HCT116 (cell line): ENCODE results near the gene CCDC57. TPM values are rescaled to one million over a fixed set of nuclear protein-coding genes. Genes with fewer than 3 reads are reported as not detected.
A peak's percentile ranks its signal among the peaks of the same experiment; 100 is the strongest.

Experiments
- ATAC-seq: fragments of 200-7000 bp; cut with Tn5 transposase; 2 replicates; pipeline ENCODE4 v1.9.1; 2020; ENCODE audit warnings: mild to moderate bottlenecking, moderate library complexity
- BruUV-seq: library from RNA; stranded (reverse); fragments of 400-500 nt; replicated peaks from 2 replicates; lab custom pipeline; 2021; lab: Mats Ljungman, UMichigan
- CTCF ChIA-PET: fragments of 300-600 bp; sonication (Branson Sonifier 250); formaldehyde crosslinking; loops from one replicate; lab custom pipeline; 2021; ENCODE audit warnings: antibody characterized with exemption; lab: Charles Lee
- POLR2A ChIA-PET: fragments of 300-600, 350-600 bp; sonication (Branson Sonifier 250); formaldehyde crosslinking; loops from one replicate; lab custom pipeline; 2021; ENCODE audit warnings: antibody characterized with exemption; lab: Charles Lee
- RAD21 ChIA-PET, 2 experiments: fragments of 300-600 bp; sonication (Branson Sonifier 250); formaldehyde crosslinking; loops; one replicate each; lab custom pipeline; 2023; ENCODE audit warnings: low total read pairs in 2 of 2; ENCODE audit not compliant: uncharacterized antibody in 2 of 2, unreplicated experiment in 2 of 2, low non-redundant PET in 1 of 2; lab: Charles Lee
- DNase-seq: peaks from one replicate; pipeline ENCODE4 v3.0.0-alpha.2; 2010; ENCODE audit warnings: low read depth, low spot score
- H2AFZ ChIP-seq: fragments of 200-600 bp; shearing (Covaris generic), sonication (generic); 2 replicates; pipeline ENCODE4 v1.6.1; 2017; ENCODE audit warnings: low read depth, mixed run types, mixed read lengths, antibody characterized with exemption, low read length; ENCODE audit not compliant: poor library complexity, severe bottlenecking
- H3K27ac ChIP-seq: 2 replicates; pipeline ENCODE4 v1.5.1; 2012; ENCODE audit warnings: low read depth, low read length
- H3K27me3 ChIP-seq: fragments of 200-600 bp; sonication (generic); 2 replicates; pipeline ENCODE4 v1.6.1; 2016; ENCODE audit warnings: mixed run types, low read length, mixed read lengths; ENCODE audit not compliant: insufficient read depth
- H3K36me3 ChIP-seq, 2 experiments: fragments of 200-500 bp in 1 of 2; fragments of 200-600 bp in 1 of 2; sonication (Bioruptor generic) in 1 of 2; sonication (generic) in 1 of 2; 2 replicates each; pipeline versions ENCODE4 v1.5.1 to v1.6.1; 2014 to 2016; ENCODE audit warnings: low read length in 2 of 2, inconsistent platforms in 1 of 2, mixed read lengths in 1 of 2, mixed run types in 1 of 2; ENCODE audit not compliant: insufficient read depth in 2 of 2, control insufficient read depth in 1 of 2
- H3K4me1 ChIP-seq, 2 experiments: fragments of 200-600 bp in 1 of 2; sonication (generic) in 1 of 2; 2 replicates each; pipeline versions ENCODE4 v1.5.1 to v1.6.1; 2012 to 2017; ENCODE audit warnings: low read length in 2 of 2, inconsistent platforms in 1 of 2, mild to moderate bottlenecking in 1 of 2, mixed read lengths in 1 of 2, mixed run types in 1 of 2, moderate library complexity in 1 of 2; ENCODE audit not compliant: insufficient read depth in 2 of 2, control insufficient read depth in 1 of 2
- H3K4me2 ChIP-seq: fragments of 200-600 bp; sonication (generic); 2 replicates; pipeline ENCODE4 v1.6.1; 2017; ENCODE audit warnings: mixed run types, low read length, mixed read lengths
- H3K4me3 ChIP-seq, 2 experiments: fragments of 200-600 bp in 1 of 2; sonication (generic) in 1 of 2; replicated peaks in 1 of 2; 2 replicates each; pipeline ENCODE4 v1.5.1; 2011 to 2016; ENCODE audit warnings: low read length in 2 of 2, control low read depth in 1 of 2, low read depth in 1 of 2, mild to moderate bottlenecking in 1 of 2, mixed read lengths in 1 of 2, mixed run types in 1 of 2
- H3K79me2 ChIP-seq: fragments of 200-600 bp; sonication (generic); 2 replicates; pipeline ENCODE4 v1.6.1; 2017; ENCODE audit warnings: mild to moderate bottlenecking, mixed run types, low read length, moderate library complexity, mixed read lengths; ENCODE audit not compliant: insufficient read depth
- H3K9ac ChIP-seq: fragments of 200-600 bp; sonication (generic); 2 replicates; pipeline ENCODE4 v1.6.1; 2016; ENCODE audit warnings: low read length, mixed read lengths
- H3K9me2 ChIP-seq: fragments of 200-600 bp; sonication (generic), shearing (Covaris generic); 2 replicates; pipeline ENCODE4 v1.6.1; 2017; ENCODE audit warnings: mixed run types, mild to moderate bottlenecking, moderate library complexity; ENCODE audit not compliant: insufficient read depth
- H3K9me3 ChIP-seq, 2 experiments: fragments of 200-500 bp in 1 of 2; fragments of 200-600 bp in 1 of 2; sonication (Bioruptor generic) in 1 of 2; sonication (generic) in 1 of 2; 2 replicates each; pipeline ENCODE4 v1.6.1; 2014 to 2017; ENCODE audit warnings: low read length in 2 of 2, mixed read lengths in 2 of 2, inconsistent platforms in 1 of 2, low read depth in 1 of 2, mild to moderate bottlenecking in 1 of 2, mixed run types in 1 of 2, moderate library complexity in 1 of 2; ENCODE audit not compliant: control insufficient read depth in 1 of 2, insufficient read depth in 1 of 2
- H4K20me1 ChIP-seq: fragments of 200-600 bp; sonication (generic), shearing (Covaris generic); 2 replicates; pipeline ENCODE4 v1.6.1; 2017; ENCODE audit warnings: mixed run types, mild to moderate bottlenecking, moderate library complexity; ENCODE audit not compliant: insufficient read depth
- CTCF ChIP-seq, 3 experiments: fragments of 200-600 bp in 1 of 3; sonication (generic) in 1 of 3; IDR thresholded peaks in 2 of 3; conservative IDR thresholded peaks in 1 of 3; 2 replicates each; pipeline ENCODE4 v1.5.1; 2012 to 2017; ENCODE audit warnings: low read depth in 2 of 3, low read length in 2 of 3, antibody characterized with exemption in 1 of 3, borderline replicate concordance in 1 of 3, control low read depth in 1 of 3, mild to moderate bottlenecking in 1 of 3, mixed read lengths in 1 of 3, mixed run types in 1 of 3, moderate library complexity in 1 of 3; ENCODE audit not compliant: insufficient read depth in 1 of 3
- EZH2 ChIP-seq: fragments of 200-600 bp; sonication (generic); IDR thresholded peaks from 2 replicates; pipeline ENCODE4 v1.6.1; 2017; ENCODE audit warnings: antibody characterized with exemption, mixed run types
- POLR2AphosphoS5 ChIP-seq: IDR thresholded peaks from 2 replicates; pipeline ENCODE4 v1.6.1; 2011; ENCODE audit warnings: mild to moderate bottlenecking, low read depth, low read length, moderate library complexity
- SRF ChIP-seq: IDR thresholded peaks from 2 replicates; pipeline ENCODE4 v1.6.1; 2012; ENCODE audit warnings: low read depth
- intact Hi-C: fragments of 100-400 bp; cut with micrococcal nuclease; formaldehyde crosslinking; loops from 2 replicates; pipeline ENCODE4 v1.10.0; 2022
- total RNA-seq: library from RNA; stranded (reverse); gene quantifications from one replicate; pipeline ENCODE4 v1.2.1, GENCODE V29; 2021; ENCODE audit not compliant: unreplicated experiment

Gene CCDC57
- total RNA-seq, 1 experiment from 2014 or later: 143 TPM

- H3K9me3 ChIP-seq: no peaks in the 10 kb centered on the region
- ATAC-seq (no peak), DNase-seq (no peak)
- H4K20me1 ChIP-seq: peaks cover 37% of the 10 kb centered on the region; the same call in 1 of the 2 replicates
- H3K27ac ChIP-seq: peak overlapping the region; percentile 37; the same call in 1 of the 2 replicates
- H3K79me2 ChIP-seq: peaks cover 66% of the 10 kb centered on the region
- peaks cover 36 to 87% of the 10 kb centered on the region in 2 experiments for H3K4me1 ChIP-seq
- CTCF ChIA-PET: no interaction called here
- no peak overlapping the region for H3K4me3 ChIP-seq
- H3K9ac ChIP-seq: no peak overlapping the region
- POLR2A ChIA-PET: no interaction called here
- H3K27me3 ChIP-seq: no peaks in the 10 kb centered on the region
- H2AFZ ChIP-seq: no peak overlapping the region
- peaks cover 29 to 61% of the 10 kb centered on the region in 2 experiments; a peak in 3 of 4 replicates for H3K36me3 ChIP-seq
- intact Hi-C loops: no loop called here
- H3K4me2 ChIP-seq: no peak overlapping the region
- TF ChIP-seq CTCF (IDR thresholded peaks at IDR 0.05 in 2 of 3, conservative IDR thresholded peaks at IDR 0.05 in 1 of 3; ENCODE audit: borderline replicate concordance in 1 of 3, insufficient read depth in 1 of 3, low read depth in 2 of 3, low read length in 2 of 3): no peak
- peak; percentile 42; the same call in 1 of the 2 replicates for TF ChIP-seq POLR2AphosphoS5
- no peak for TF ChIP-seq SRF
- no peak for TF ChIP-seq EZH2
- TF ChIP-seq, all 23 proteins: peak for 1
- RAD21 ChIA-PET: no interaction called here
- BruUV-seq: TSS peak; percentile 22
- H3K9me2 ChIP-seq: no peaks in the 10 kb centered on the region
These were observed 26.0 kb upstream of the CCDC57 start for GRCh38 chr17:82238472-82239201.
